Lower leg skin (tissue), 4 donors: ENCODE measurements around the gene CTBP2. TPM values are rescaled to one million over a fixed set of nuclear protein-coding genes. Genes with fewer than 3 reads are reported as not detected.

Experiments used
- DNase-seq, 2 donors: peaks; one replicate each; pipeline ENCODE4 v3.0.0-alpha.2; 2019; ENCODE audit warnings: low spot score in 2 of 2
- H3K4me3 ChIP-seq: fragments of 200-600 bp; sonication (generic); 2 replicates; pipeline ENCODE4 v1.5.1; 2017; ENCODE audit warnings: mild to moderate bottlenecking, low read depth; ENCODE audit not compliant: poor library complexity, severe bottlenecking
- POLR2A ChIP-seq, 2 donors: fragments of 450-650 bp; IDR thresholded peaks; one replicate each; pipeline ENCODE4 v1.6.1; 2016 to 2017; ENCODE audit warnings: antibody characterized with exemption in 2 of 2, mild to moderate bottlenecking in 1 of 2, moderate library complexity in 1 of 2
- WGBS, 2 donors: methylation state at CpG; one replicate each; pipeline ENCODE4 v1.1.5; 2018; 5-methylcytosine and 5-hydroxymethylcytosine counted together
- intact Hi-C: fragments of 100-400 bp; cut with DNase I; formaldehyde crosslinking; loops from one replicate; pipeline ENCODE4 v1.15.0; 2023; ENCODE audit warnings: low total_unique reads
- total RNA-seq, 4 donors: library from RNA; depleted of rRNA; stranded (reverse); fragments of >200 nt; gene quantifications; one replicate each; pipeline ENCODE4 v1.1.0, GENCODE V29; 2016
- TF ChIP-seq, protein P1 (sequence below), 3 donors: fragments of 450-650 bp; IDR thresholded peaks; one replicate each; pipeline ENCODE4 v1.5.1; 2016; ENCODE audit warnings: antibody characterized with exemption in 3 of 3, mild to moderate bottlenecking in 3 of 3, moderate library complexity in 2 of 3

CTBP2 gene
- total RNA-seq, 4 donors from 2014 or later = 30.3 to 39.5 (median 32.2) TPM

DNA sequence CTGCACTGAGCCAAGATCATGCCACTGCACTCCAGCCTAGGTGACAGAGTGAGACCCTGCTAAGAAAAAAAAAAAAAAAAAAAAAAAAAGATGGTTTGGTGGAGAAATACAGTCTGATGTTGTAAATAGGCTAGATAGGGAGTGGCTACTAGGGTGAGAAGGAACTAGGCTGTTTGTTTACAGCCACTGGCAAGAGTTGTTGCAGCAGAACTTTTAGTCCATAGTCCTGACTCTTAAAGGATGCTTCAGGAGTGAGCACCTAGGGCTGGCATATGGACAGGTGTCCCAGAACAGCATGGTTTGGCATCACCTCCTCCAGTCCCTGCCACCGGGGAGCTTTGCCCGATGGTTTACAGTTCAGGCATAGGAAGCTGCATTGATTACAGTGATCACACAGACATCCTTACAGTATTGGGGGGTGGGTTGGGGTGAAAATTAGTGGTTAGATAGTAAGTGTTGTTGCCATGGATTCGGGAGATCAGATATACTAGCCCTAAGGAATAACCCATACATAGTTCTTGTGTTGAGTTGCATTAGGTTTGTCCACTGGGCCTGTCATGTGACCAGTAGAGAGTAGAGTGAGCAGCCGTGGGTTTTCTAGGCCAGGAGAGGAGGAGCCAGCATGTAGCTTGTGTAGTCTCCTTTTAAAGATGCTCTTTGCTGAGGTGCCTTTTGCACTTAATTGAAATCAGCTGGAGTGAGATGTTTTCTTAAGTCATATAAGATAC, 182.6 kb downstream of the CTBP2 start:
- intact Hi-C loops = no loop called here
- no peak for DNase-seq
- 72 to 79% methylated on average over 4 of the region's 4 CpGs for WGBS, 2 donors
- H3K4me3 ChIP-seq = no peak overlapping the region
- TF ChIP-seq, protein P1, sequence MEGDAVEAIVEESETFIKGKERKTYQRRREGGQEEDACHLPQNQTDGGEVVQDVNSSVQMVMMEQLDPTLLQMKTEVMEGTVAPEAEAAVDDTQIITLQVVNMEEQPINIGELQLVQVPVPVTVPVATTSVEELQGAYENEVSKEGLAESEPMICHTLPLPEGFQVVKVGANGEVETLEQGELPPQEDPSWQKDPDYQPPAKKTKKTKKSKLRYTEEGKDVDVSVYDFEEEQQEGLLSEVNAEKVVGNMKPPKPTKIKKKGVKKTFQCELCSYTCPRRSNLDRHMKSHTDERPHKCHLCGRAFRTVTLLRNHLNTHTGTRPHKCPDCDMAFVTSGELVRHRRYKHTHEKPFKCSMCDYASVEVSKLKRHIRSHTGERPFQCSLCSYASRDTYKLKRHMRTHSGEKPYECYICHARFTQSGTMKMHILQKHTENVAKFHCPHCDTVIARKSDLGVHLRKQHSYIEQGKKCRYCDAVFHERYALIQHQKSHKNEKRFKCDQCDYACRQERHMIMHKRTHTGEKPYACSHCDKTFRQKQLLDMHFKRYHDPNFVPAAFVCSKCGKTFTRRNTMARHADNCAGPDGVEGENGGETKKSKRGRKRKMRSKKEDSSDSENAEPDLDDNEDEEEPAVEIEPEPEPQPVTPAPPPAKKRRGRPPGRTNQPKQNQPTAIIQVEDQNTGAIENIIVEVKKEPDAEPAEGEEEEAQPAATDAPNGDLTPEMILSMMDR (IDR thresholded peaks at IDR 0.05) = no peak
- TF ChIP-seq POLR2A (IDR thresholded peaks at IDR 0.05) = no peak

- no peak for DNase-seq
- TF ChIP-seq, protein P1 (IDR thresholded peaks at IDR 0.05) = no peak
- no peak for TF ChIP-seq POLR2A (IDR thresholded peaks at IDR 0.05)
- intact Hi-C loops = no loop called here
- no peak overlapping the region for H3K4me3 ChIP-seq
- WGBS, 2 donors = 94 to 98% methylated on average over 3 of the region's 3 CpGs
Measured at GRCh38 chr10:124977161-124977560, 183.2 kb downstream of the CTBP2 start.

- no peak overlapping the region for H3K4me3 ChIP-seq
- no peak for DNase-seq
- intact Hi-C loops = no loop called here
- 76 to 93% methylated on average over 5 of the region's 5 CpGs for WGBS, 2 donors
- TF ChIP-seq POLR2A (IDR thresholded peaks at IDR 0.05) = no peak
- TF ChIP-seq, protein P1 (IDR thresholded peaks at IDR 0.05) = no peak
Measured at GRCh38 chr10:124975977-124976514, 184.3 kb downstream of the CTBP2 start.

GRCh38 chr10:124974131-124974530, 186.2 kb downstream of the CTBP2 start:
- TF ChIP-seq, protein P1 (IDR thresholded peaks at IDR 0.05) = no peak
- no peak for TF ChIP-seq POLR2A (IDR thresholded peaks at IDR 0.05)
- H3K4me3 ChIP-seq = no peak overlapping the region
- intact Hi-C loops = no loop called here
- no peak for DNase-seq
- 92 to 94% methylated on average over 5 of the region's 5 CpGs for WGBS, 2 donors

GRCh38 chr10:124972637-124973036, 187.7 kb downstream of the CTBP2 start:
- H3K4me3 ChIP-seq = no peak overlapping the region
- intact Hi-C loops = no loop called here
- TF ChIP-seq, protein P1 (IDR thresholded peaks at IDR 0.05) = no peak
- TF ChIP-seq POLR2A (IDR thresholded peaks at IDR 0.05) = no peak
- 88 to 91% methylated on average over 7 of the region's 7 CpGs for WGBS, 2 donors
- DNase-seq = no peak
